DOHH2 (cell line): ENCODE measurements around the gene NKPD1.

Experiments used
- H3F3A ChIP-seq: fragments of 200-600 bp; sonication (generic), shearing (Covaris generic); 2 replicates; pipeline ENCODE4 v1.6.0; 2016; ENCODE audit warnings: antibody characterized with exemption, mild to moderate bottlenecking; ENCODE audit not compliant: control insufficient read depth, insufficient read depth
- H3K27ac ChIP-seq: fragments of 200-600 bp; sonication (generic); 2 replicates; pipeline ENCODE4 v1.5.1; 2014; ENCODE audit warnings: low read depth, mild to moderate bottlenecking, low read length, moderate library complexity
- H3K27me3 ChIP-seq: fragments of 200-600 bp; sonication (generic); 2 replicates; pipeline ENCODE4 v1.6.1; 2014; ENCODE audit warnings: mild to moderate bottlenecking, low read length, mixed read lengths; ENCODE audit not compliant: control insufficient read depth
- H3K36me3 ChIP-seq: fragments of 200-600 bp; sonication (generic); 2 replicates; pipeline ENCODE4 v1.6.1; 2014; ENCODE audit warnings: mild to moderate bottlenecking, low read length, moderate library complexity, mixed read lengths; ENCODE audit not compliant: control insufficient read depth
- H3K4me1 ChIP-seq: fragments of 200-600 bp; sonication (generic); 2 replicates; pipeline ENCODE4 v1.6.1; 2014; ENCODE audit warnings: mild to moderate bottlenecking, low read length, mixed read lengths; ENCODE audit not compliant: control insufficient read depth
- H3K4me2 ChIP-seq: fragments of 200-600 bp; sonication (generic); 2 replicates; pipeline ENCODE4 v1.6.0; 2014; ENCODE audit warnings: mild to moderate bottlenecking, low read length, moderate library complexity
- H3K4me3 ChIP-seq: fragments of 200-600 bp; sonication (generic); 2 replicates; pipeline ENCODE4 v1.5.1; 2014; ENCODE audit warnings: mild to moderate bottlenecking, low read length, mixed read lengths
- H3K79me2 ChIP-seq: fragments of 200-600 bp; sonication (generic); 2 replicates; pipeline ENCODE4 v1.6.1; 2014; ENCODE audit warnings: mild to moderate bottlenecking, low read length, mixed read lengths; ENCODE audit not compliant: control insufficient read depth
- H3K9me2 ChIP-seq: fragments of 200-600 bp; sonication (generic); replicated peaks from 2 replicates; pipeline ENCODE4 v1.6.1; 2014; ENCODE audit warnings: mild to moderate bottlenecking, low read length, mixed read lengths; ENCODE audit not compliant: control insufficient read depth
- H3K9me3 ChIP-seq: fragments of 200-600 bp; sonication (generic); 2 replicates; pipeline ENCODE4 v1.6.1; 2014; ENCODE audit warnings: antibody characterized with exemption, low read length, mixed read lengths; ENCODE audit not compliant: control insufficient read depth, insufficient read depth
- H4K20me1 ChIP-seq: fragments of 200-600 bp; sonication (generic); 2 replicates; pipeline ENCODE4 v1.6.0; 2014; ENCODE audit warnings: low read depth, mild to moderate bottlenecking, antibody characterized with exemption, low read length, moderate library complexity; ENCODE audit not compliant: control insufficient read depth, insufficient read depth
- EZH2phosphoT487 ChIP-seq: fragments of 200-600 bp; sonication (generic); IDR thresholded peaks from 2 replicates; pipeline ENCODE4 v1.6.1; 2017; ENCODE audit warnings: borderline replicate concordance, mild to moderate bottlenecking, antibody characterized with exemption, low read length, moderate library complexity, mixed read lengths
- TF ChIP-seq, protein P1 (sequence below): fragments of 200-600 bp; sonication (generic); IDR thresholded peaks from one replicate; pipeline ENCODE4 v1.5.1; 2014; ENCODE audit warnings: antibody characterized with exemption, mild to moderate bottlenecking, low read depth, low read length; ENCODE audit not compliant: poor library complexity, severe bottlenecking

Gene NKPD1

GRCh38 chr19:45115809-45116615, 44.8 kb downstream of the NKPD1 start:
- peaks cover 62% of the 10 kb centered on the region for H3K4me1 ChIP-seq
- H3K79me2 ChIP-seq: peaks cover 95% of the 10 kb centered on the region
- TF ChIP-seq, protein P1, sequence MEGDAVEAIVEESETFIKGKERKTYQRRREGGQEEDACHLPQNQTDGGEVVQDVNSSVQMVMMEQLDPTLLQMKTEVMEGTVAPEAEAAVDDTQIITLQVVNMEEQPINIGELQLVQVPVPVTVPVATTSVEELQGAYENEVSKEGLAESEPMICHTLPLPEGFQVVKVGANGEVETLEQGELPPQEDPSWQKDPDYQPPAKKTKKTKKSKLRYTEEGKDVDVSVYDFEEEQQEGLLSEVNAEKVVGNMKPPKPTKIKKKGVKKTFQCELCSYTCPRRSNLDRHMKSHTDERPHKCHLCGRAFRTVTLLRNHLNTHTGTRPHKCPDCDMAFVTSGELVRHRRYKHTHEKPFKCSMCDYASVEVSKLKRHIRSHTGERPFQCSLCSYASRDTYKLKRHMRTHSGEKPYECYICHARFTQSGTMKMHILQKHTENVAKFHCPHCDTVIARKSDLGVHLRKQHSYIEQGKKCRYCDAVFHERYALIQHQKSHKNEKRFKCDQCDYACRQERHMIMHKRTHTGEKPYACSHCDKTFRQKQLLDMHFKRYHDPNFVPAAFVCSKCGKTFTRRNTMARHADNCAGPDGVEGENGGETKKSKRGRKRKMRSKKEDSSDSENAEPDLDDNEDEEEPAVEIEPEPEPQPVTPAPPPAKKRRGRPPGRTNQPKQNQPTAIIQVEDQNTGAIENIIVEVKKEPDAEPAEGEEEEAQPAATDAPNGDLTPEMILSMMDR: no peak
- TF ChIP-seq EZH2phosphoT487: no peak
- peak overlapping the region; percentile 56 for H3K4me2 ChIP-seq
- peaks cover 25% of the 10 kb centered on the region for H4K20me1 ChIP-seq
- no peaks in the 10 kb centered on the region for H3K36me3 ChIP-seq
- no peaks in the 10 kb centered on the region for H3F3A ChIP-seq
- H3K4me3 ChIP-seq: no peak overlapping the region
- no peak overlapping the region for H3K27ac ChIP-seq
- no peaks in the 10 kb centered on the region for H3K27me3 ChIP-seq
- no peaks in the 10 kb centered on the region for H3K9me2 ChIP-seq
- no peaks in the 10 kb centered on the region for H3K9me3 ChIP-seq

GRCh38 chr19:45114116-45114515, 46.7 kb downstream of the NKPD1 start:
- no peak overlapping the region for H3K4me3 ChIP-seq
- no peaks in the 10 kb centered on the region for H3K27me3 ChIP-seq
- no peaks in the 10 kb centered on the region for H3K9me3 ChIP-seq
- TF ChIP-seq, protein P1: no peak
- no peak for TF ChIP-seq EZH2phosphoT487
- peaks cover 26% of the 10 kb centered on the region for H4K20me1 ChIP-seq
- 0 out of 2 replicates have a peak, but pooled peaks cover 3% of the 10 kb centered on the region for H3K36me3 ChIP-seq
- H3K4me2 ChIP-seq: no peak overlapping the region
- peaks cover 72% of the 10 kb centered on the region for H3K4me1 ChIP-seq
- H3F3A ChIP-seq: no peaks in the 10 kb centered on the region
- H3K27ac ChIP-seq: no peak overlapping the region
- H3K9me2 ChIP-seq: no peaks in the 10 kb centered on the region
- peaks cover 97% of the 10 kb centered on the region for H3K79me2 ChIP-seq

- peaks cover 25% of the 10 kb centered on the region for H4K20me1 ChIP-seq
- no peaks in the 10 kb centered on the region for H3K9me2 ChIP-seq
- no peak overlapping the region for H3K4me2 ChIP-seq
- H3K27me3 ChIP-seq: no peaks in the 10 kb centered on the region
- TF ChIP-seq EZH2phosphoT487: no peak
- TF ChIP-seq, protein P1: no peak
- H3F3A ChIP-seq: no peaks in the 10 kb centered on the region
- H3K4me1 ChIP-seq: peaks cover 67% of the 10 kb centered on the region
- H3K36me3 ChIP-seq: 0 out of 2 replicates have a peak, but pooled peaks cover 3% of the 10 kb centered on the region
- H3K4me3 ChIP-seq: no peak overlapping the region
- H3K9me3 ChIP-seq: no peaks in the 10 kb centered on the region
- peaks cover 97% of the 10 kb centered on the region for H3K79me2 ChIP-seq
- H3K27ac ChIP-seq: no peak overlapping the region
These were observed 47.2 kb downstream of the NKPD1 start for GRCh38 chr19:45113628-45114027.
